ENCODE results near the gene CGREF1.

CGREF1 gene

GRCh38 chr2:27130396-27130795, 11.5 kb upstream of the CGREF1 start:
- no peaks in the 10 kb centered on the region for H3K9me3 ChIP-seq (ENCODE audit: insufficient read depth, low read length)
- TF ChIP-seq ZNF274 (IDR thresholded peaks at IDR 0.05; ENCODE audit: low read depth, low read length), result no peak
- no peak for TF ChIP-seq SUZ12 (IDR thresholded peaks at IDR 0.05; ENCODE audit: extremely low read depth, insufficient read depth, insufficient read length)
- TF ChIP-seq YY1 (IDR thresholded peaks at IDR 0.05; ENCODE audit: insufficient read depth, insufficient read length), result no peak
- no peak for DNase-seq (ENCODE audit: low read depth, low spot score)
- H3K36me3 ChIP-seq (ENCODE audit: insufficient read depth, insufficient read length, low read length), result peaks cover 50% of the 10 kb centered on the region
- H3K4me1 ChIP-seq (ENCODE audit: insufficient read depth, insufficient read length), result peaks cover 8% of the 10 kb centered on the region
- H3K4me3 ChIP-seq (ENCODE audit: insufficient read length, low read depth), result no peak overlapping the region
- no peaks in the 10 kb centered on the region for H3K27me3 ChIP-seq (ENCODE audit: insufficient read depth, insufficient read length)
- no peak overlapping the region for H3K9ac ChIP-seq (ENCODE audit: insufficient read length, low read depth)

GRCh38 chr2:27128668-27129571, 10.0 kb upstream of the CGREF1 start:
- no peak for TF ChIP-seq YY1 (IDR thresholded peaks at IDR 0.05; ENCODE audit: insufficient read depth, insufficient read length)
- TF ChIP-seq ZNF274 (IDR thresholded peaks at IDR 0.05; ENCODE audit: low read depth, low read length), result no peak
- no peak for TF ChIP-seq SUZ12 (IDR thresholded peaks at IDR 0.05; ENCODE audit: extremely low read depth, insufficient read depth, insufficient read length)
- Histone ChIP-seq H3K4me3 (ENCODE audit: insufficient read length, low read depth) (no peak overlapping the region), H3K27me3 (ENCODE audit: insufficient read depth, insufficient read length) (peaks cover 8% of the 10 kb centered on the region), H3K4me1 (ENCODE audit: insufficient read depth, insufficient read length) (peaks cover 9% of the 10 kb centered on the region), H3K9me3 (ENCODE audit: insufficient read depth, low read length) (no peaks in the 10 kb centered on the region), H3K36me3 (ENCODE audit: insufficient read depth, insufficient read length, low read length) (peaks cover 50% of the 10 kb centered on the region), H3K9ac (ENCODE audit: insufficient read length, low read depth) (no peak overlapping the region)
- no peak for DNase-seq (ENCODE audit: low read depth, low spot score)

DNA sequence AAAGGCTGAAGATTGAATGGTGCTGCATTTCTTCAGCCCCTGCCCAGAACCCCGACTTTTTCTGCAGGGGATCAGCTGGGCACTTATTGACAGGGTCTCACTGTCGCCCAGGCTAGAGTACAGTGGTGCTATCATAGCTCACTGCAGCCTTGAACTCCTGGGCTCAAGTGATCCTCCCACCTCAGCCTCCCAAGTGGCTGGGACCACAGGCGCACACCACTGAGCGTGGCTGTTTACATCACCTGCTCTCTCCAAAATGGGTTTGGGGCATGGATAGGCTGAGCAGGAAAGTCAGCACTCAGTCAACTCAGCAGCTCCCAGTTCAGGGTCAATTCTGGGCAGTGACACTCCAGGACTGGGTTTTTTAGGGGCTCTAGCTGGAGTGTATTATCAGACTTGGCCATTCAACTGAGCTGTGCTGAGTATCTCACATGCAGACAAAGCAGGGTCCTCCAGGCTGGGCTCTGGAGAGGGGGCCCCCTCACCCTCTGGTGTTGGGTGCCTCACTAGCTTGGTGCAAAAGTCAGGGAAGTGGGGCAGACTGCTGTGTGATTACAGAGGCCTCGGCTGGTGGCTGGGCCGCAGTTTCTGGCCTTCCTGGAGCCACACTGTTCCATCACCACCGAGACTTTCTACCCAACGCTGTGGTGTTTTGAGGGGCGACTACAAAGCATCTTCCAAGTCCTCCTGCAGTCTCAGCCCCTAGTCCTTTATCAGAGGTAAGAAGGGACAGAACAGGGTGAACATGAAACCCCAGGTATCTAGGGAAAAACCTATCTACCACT, 9.1 kb upstream of the CGREF1 start:
- no peak overlapping the region for H3K9ac ChIP-seq (ENCODE audit: insufficient read length, low read depth)
- no peak overlapping the region for H3K4me3 ChIP-seq (ENCODE audit: insufficient read length, low read depth)

GRCh38 chr2:27126252-27126710, 7.4 kb upstream of the CGREF1 start:
- H3K4me1 ChIP-seq (ENCODE audit: insufficient read depth, insufficient read length), result peaks cover 5% of the 10 kb centered on the region
- TF ChIP-seq SUZ12 (IDR thresholded peaks at IDR 0.05; ENCODE audit: extremely low read depth, insufficient read depth, insufficient read length) (no peak), ZNF274 (IDR thresholded peaks at IDR 0.05; ENCODE audit: low read depth, low read length) (no peak), YY1 (IDR thresholded peaks at IDR 0.05; ENCODE audit: insufficient read depth, insufficient read length) (no peak)
- H3K36me3 ChIP-seq (ENCODE audit: insufficient read depth, insufficient read length, low read length), result peaks cover 27% of the 10 kb centered on the region
- H3K4me3 ChIP-seq (ENCODE audit: insufficient read length, low read depth), result no peak overlapping the region
- no peaks in the 10 kb centered on the region for H3K9me3 ChIP-seq (ENCODE audit: insufficient read depth, low read length)
- H3K27me3 ChIP-seq (ENCODE audit: insufficient read depth, insufficient read length), result peaks cover 34% of the 10 kb centered on the region
- H3K9ac ChIP-seq (ENCODE audit: insufficient read length, low read depth), result no peak overlapping the region
- DNase-seq (ENCODE audit: low read depth, low spot score), result no peak

More for the DNA sequence above, 9.1 kb upstream of the CGREF1 start:
- Histone ChIP-seq H3K9me3 (ENCODE audit: insufficient read depth, low read length) (no peaks in the 10 kb centered on the region), H3K36me3 (ENCODE audit: insufficient read depth, insufficient read length, low read length) (peaks cover 44% of the 10 kb centered on the region), H3K4me1 (ENCODE audit: insufficient read depth, insufficient read length) (peaks cover 7% of the 10 kb centered on the region), H3K27me3 (ENCODE audit: insufficient read depth, insufficient read length) (peaks cover 16% of the 10 kb centered on the region)
- TF ChIP-seq ZNF274 (IDR thresholded peaks at IDR 0.05; ENCODE audit: low read depth, low read length) (no peak), SUZ12 (IDR thresholded peaks at IDR 0.05; ENCODE audit: extremely low read depth, insufficient read depth, insufficient read length) (no peak), YY1 (IDR thresholded peaks at IDR 0.05; ENCODE audit: insufficient read depth, insufficient read length) (no peak)
- DNase-seq (ENCODE audit: low read depth, low spot score), result no peak

- Histone ChIP-seq H3K27me3 (ENCODE audit: insufficient read depth, insufficient read length) (peaks cover 46% of the 10 kb centered on the region), H3K9ac (ENCODE audit: insufficient read length, low read depth) (no peak overlapping the region), H3K36me3 (ENCODE audit: insufficient read depth, insufficient read length, low read length) (peaks cover 15% of the 10 kb centered on the region), H3K9me3 (ENCODE audit: insufficient read depth, low read length) (no peaks in the 10 kb centered on the region), H3K4me3 (ENCODE audit: insufficient read length, low read depth) (no peak overlapping the region), H3K4me1 (ENCODE audit: insufficient read depth, insufficient read length) (peaks cover 5% of the 10 kb centered on the region)
- no peak for DNase-seq (ENCODE audit: low read depth, low spot score)
- TF ChIP-seq SUZ12 (IDR thresholded peaks at IDR 0.05; ENCODE audit: extremely low read depth, insufficient read depth, insufficient read length) (no peak), ZNF274 (IDR thresholded peaks at IDR 0.05; ENCODE audit: low read depth, low read length) (no peak), YY1 (IDR thresholded peaks at IDR 0.05; ENCODE audit: insufficient read depth, insufficient read length) (no peak)
Measured at GRCh38 chr2:27125104-27125503, 6.2 kb upstream of the CGREF1 start.

DNA sequence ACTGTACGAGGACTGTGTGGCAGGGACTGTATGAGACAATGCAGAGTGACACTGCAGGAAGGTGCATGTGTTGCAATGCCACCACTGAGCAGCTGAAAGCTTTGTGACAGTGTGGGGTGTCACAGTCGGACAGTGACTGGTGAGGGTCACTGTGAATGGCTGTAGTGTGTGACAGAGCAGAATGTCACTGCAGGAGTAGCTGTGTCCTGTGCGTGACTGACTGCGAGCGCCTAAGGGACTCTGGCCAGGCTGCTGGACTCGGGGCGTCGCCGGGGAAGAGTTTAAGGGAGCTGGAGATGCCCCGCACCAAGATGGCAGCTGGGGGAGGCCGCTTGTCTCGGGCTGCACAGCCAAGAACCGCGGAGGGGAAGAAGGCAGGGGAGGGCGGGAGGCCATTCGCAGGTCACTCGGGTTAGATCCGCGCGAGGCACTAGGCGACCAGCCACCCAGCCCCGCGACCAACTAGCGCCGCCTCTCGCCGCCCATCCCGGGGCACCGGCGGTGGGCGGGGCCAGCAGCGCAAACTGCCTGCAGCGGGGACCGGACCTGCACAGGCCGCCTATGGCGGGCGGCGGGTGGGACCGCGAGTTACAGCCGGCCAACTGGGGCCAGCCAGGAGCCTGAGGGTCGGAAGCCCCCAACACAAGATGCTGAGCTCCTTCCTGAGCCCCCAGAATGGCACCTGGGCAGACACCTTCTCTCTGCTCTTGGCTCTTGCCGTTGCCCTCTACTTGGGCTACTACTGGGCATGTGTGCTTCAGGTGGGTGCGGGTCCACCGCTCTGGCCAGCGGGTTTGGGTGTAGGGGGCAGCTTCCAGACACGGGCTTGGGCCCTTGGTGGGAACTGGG, 4.6 kb upstream of the CGREF1 start, which contains the start of gene ABHD1:
Gene ABHD1 (plus strand): TSS at position 514 of the 849 bp plus-strand sequence. CDS start 134 bp downstream, at position 648.
- no peak for TF ChIP-seq ZNF274 (IDR thresholded peaks at IDR 0.05; ENCODE audit: low read depth, low read length)
- TF ChIP-seq YY1 (IDR thresholded peaks at IDR 0.05; ENCODE audit: insufficient read depth, insufficient read length), result no peak
- TF ChIP-seq SUZ12 (IDR thresholded peaks at IDR 0.05; ENCODE audit: extremely low read depth, insufficient read depth, insufficient read length), result no peak
- Histone ChIP-seq H3K4me3 (ENCODE audit: insufficient read length, low read depth) (peak within 1 kb of the TSS; percentile 46), H3K9me3 (ENCODE audit: insufficient read depth, low read length) (no peaks in the 10 kb centered on the region), H3K9ac (ENCODE audit: insufficient read length, low read depth) (peak within 1 kb of the TSS; percentile 67), H3K36me3 (ENCODE audit: insufficient read depth, insufficient read length, low read length) (no peaks in the 10 kb centered on the region), H3K4me1 (ENCODE audit: insufficient read depth, insufficient read length) (peaks cover 8% of the 10 kb centered on the region), H3K27me3 (ENCODE audit: insufficient read depth, insufficient read length) (peaks cover 62% of the 10 kb centered on the region)
- no peak for DNase-seq (ENCODE audit: low read depth, low spot score)
